Choroid plexus epithelial cell (primary cell): Measurements from ENCODE around the gene TIMMDC1.

Experiments
- DNase-seq: peaks from one replicate; pipeline ENCODE4 v3.0.0-alpha.2; 2010; ENCODE audit warnings: low read depth
- H3K4me3 ChIP-seq: 2 replicates; pipeline ENCODE4 v1.5.1; 2011; ENCODE audit warnings: low read depth, mild to moderate bottlenecking, control low read depth, low read length, moderate library complexity
- CTCF ChIP-seq: conservative IDR thresholded peaks from 2 replicates; pipeline ENCODE4 v1.5.1; 2011; ENCODE audit warnings: low read depth, mild to moderate bottlenecking, control low read depth, inconsistent platforms, low read length, moderate library complexity

Gene TIMMDC1

GRCh38 chr3:119469418-119470189 lies 28.7 kb upstream of the TIMMDC1 start:
- peak overlapping the region; percentile 86 for H3K4me3 ChIP-seq
- DNase-seq, result peak; percentile 37
- TF ChIP-seq CTCF, result no peak

- no peak for DNase-seq
- no peak for TF ChIP-seq CTCF
- no peak overlapping the region for H3K4me3 ChIP-seq
Observed at GRCh38 chr3:119470866-119471265, 27.5 kb upstream of the TIMMDC1 start.

GRCh38 chr3:119481079-119481478 lies 17.3 kb upstream of the TIMMDC1 start:
- no peak overlapping the region for H3K4me3 ChIP-seq
- no peak for TF ChIP-seq CTCF
- no peak for DNase-seq

- no peak for DNase-seq
- TF ChIP-seq CTCF, result no peak
Observed at GRCh38 chr3:119483101-119483500, 15.2 kb upstream of the TIMMDC1 start.

GRCh38 chr3:119485563-119485962 lies 12.8 kb upstream of the TIMMDC1 start:
- no peak overlapping the region for H3K4me3 ChIP-seq
- no peak for TF ChIP-seq CTCF
- DNase-seq, result no peak

More at GRCh38 chr3:119483101-119483500, 15.2 kb upstream of the TIMMDC1 start:
- H3K4me3 ChIP-seq, result no peak overlapping the region

GRCh38 chr3:119490153-119490552 lies 8.2 kb upstream of the TIMMDC1 start:
- no peak for DNase-seq
- TF ChIP-seq CTCF, result no peak
- H3K4me3 ChIP-seq, result no peak overlapping the region

GRCh38 chr3:119492128-119492527 lies 6.2 kb upstream of the TIMMDC1 start:
- DNase-seq, result peak; percentile 43
- TF ChIP-seq CTCF, result no peak
- no peak overlapping the region for H3K4me3 ChIP-seq
